Esophagus squamous epithelium (tissue), 5 donors: ENCODE data around the gene CTXND1. TPM values are rescaled to one million over a fixed set of nuclear protein-coding genes. Genes with fewer than 3 reads are reported as not detected.
A peak's percentile ranks its signal among the peaks of the same experiment; 100 is the strongest.

ENCODE experiments used
- DNase-seq: peaks from one replicate; lab custom pipeline; 2025; lab: John Stamatoyannopoulos, UW
- H3K27ac ChIP-seq, 4 donors: fragments of 200-600 bp; sonication (generic); one replicate each; pipeline ENCODE4 v1.5.1; 2016 to 2019; ENCODE audit warnings: mild to moderate bottlenecking in 1 of 4
- H3K27me3 ChIP-seq, 4 donors: fragments of 200-600 bp; sonication (generic); 1 replicate in 3 of 4; 2 replicates in 1 of 4; pipeline versions ENCODE4 v1.5.1 to v1.6.0; 2017 to 2021; ENCODE audit warnings: antibody characterized with exemption in 1 of 4
- H3K36me3 ChIP-seq, 3 donors: fragments of 200-600 bp; sonication (generic); one replicate each; pipeline ENCODE4 v1.5.1; 2016 to 2019
- H3K4me1 ChIP-seq, 3 donors: fragments of 200-600 bp; sonication (generic); one replicate each; pipeline ENCODE4 v1.5.1; 2017 to 2019
- H3K4me3 ChIP-seq, 4 donors: fragments of 200-600 bp; sonication (generic); 1 replicate in 3 of 4; 2 replicates in 1 of 4; pipeline ENCODE4 v1.5.1; 2016 to 2019; ENCODE audit warnings: mild to moderate bottlenecking in 2 of 4, moderate library complexity in 1 of 4
- H3K9me3 ChIP-seq, 3 donors: fragments of 200-600 bp; sonication (generic); one replicate each; pipeline ENCODE4 v1.5.1; 2016 to 2019
- CTCF ChIP-seq, 6 experiments: fragments of 450-650 bp in 4 of 6; fragments of 200-600 bp in 2 of 6; sonication (generic) in 2 of 6; IDR thresholded peaks; one replicate each; pipeline ENCODE4 v1.5.1; 2016 to 2019; ENCODE audit warnings: antibody characterized with exemption in 6 of 6, mild to moderate bottlenecking in 4 of 6, moderate library complexity in 4 of 6
- POLR2A ChIP-seq, 4 donors: fragments of 450-650 bp; IDR thresholded peaks; one replicate each; pipeline ENCODE4 v1.6.1; 2017; ENCODE audit warnings: antibody characterized with exemption in 4 of 4, mild to moderate bottlenecking in 4 of 4, moderate library complexity in 3 of 4
- WGBS, 2 donors: methylation state at CpG; one replicate each; pipeline ENCODE4 v1.1.5; 2018; 5-methylcytosine and 5-hydroxymethylcytosine counted together
- intact Hi-C: fragments of 100-400 bp; cut with DNase I; formaldehyde crosslinking; loops from one replicate; pipeline ENCODE4 v1.15.0; 2022
- total RNA-seq, 4 donors: library from RNA; depleted of rRNA; stranded (reverse); fragments of >200 nt; gene quantifications; one replicate each; pipeline ENCODE4 v1.1.0, GENCODE V29; 2016
- donor health status: DM: yes; HTN: yes; CAD: no.

Gene CTXND1
- total RNA-seq, 4 donors from 2014 or later: not detected

GRCh38 chr15:80202641-80203360 lies 49.2 kb downstream of the CTXND1 start:
- H3K27ac ChIP-seq: peak overlapping the region in 1 of 4 donors; percentile 19
- H3K4me1 ChIP-seq: peaks cover 0 to 17% (median 7%) of the 10 kb centered on the region in 3 donors
- no peak for DNase-seq
- no peak overlapping the region for H3K4me3 ChIP-seq
- H3K27me3 ChIP-seq: peaks cover 0 to 18% (median 0%) of the 10 kb centered on the region in 4 donors
- no peaks in the 10 kb centered on the region for H3K9me3 ChIP-seq
- no peaks in the 10 kb centered on the region for H3K36me3 ChIP-seq
- no peak for TF ChIP-seq CTCF (IDR thresholded peaks at IDR 0.05)
- no peak for TF ChIP-seq POLR2A (IDR thresholded peaks at IDR 0.05)
- 24 to 54% methylated on average over 4 to 8 of the region's 9 CpGs for WGBS, 2 donors
- intact Hi-C loops: no loop called here

- no peak for DNase-seq
- no peaks in the 10 kb centered on the region for H3K9me3 ChIP-seq
- TF ChIP-seq CTCF (IDR thresholded peaks at IDR 0.05) (no peak), POLR2A (IDR thresholded peaks at IDR 0.05) (no peak)
- H3K4me1 ChIP-seq: peaks cover 0 to 17% (median 7%) of the 10 kb centered on the region in 3 donors
- H3K27me3 ChIP-seq: peaks cover 0 to 18% (median 0%) of the 10 kb centered on the region in 4 donors
- no peak overlapping the region for H3K4me3 ChIP-seq
- H3K36me3 ChIP-seq: no peaks in the 10 kb centered on the region
- no peak overlapping the region for H3K27ac ChIP-seq
- WGBS, 2 donors: 83% methylated on average over 1 of the region's 2 CpGs; no CpG with 5 or more reads in 1 of the 2 donors
- intact Hi-C loops: no loop called here
Observed at GRCh38 chr15:80202016-80202315, 50.0 kb downstream of the CTXND1 start.

- Histone ChIP-seq H3K27ac (no peak overlapping the region), H3K4me3 (no peak overlapping the region), H3K9me3 (no peaks in the 10 kb centered on the region), H3K36me3 (no peaks in the 10 kb centered on the region), H3K4me1 (peaks cover 0 to 17% (median 7%) of the 10 kb centered on the region in 3 donors), H3K27me3 (peaks cover 0 to 18% (median 0%) of the 10 kb centered on the region in 4 donors)
- intact Hi-C loops: no loop called here
- TF ChIP-seq CTCF (IDR thresholded peaks at IDR 0.05) (no peak), POLR2A (IDR thresholded peaks at IDR 0.05) (no peak)
- 89 to 100% methylated on average over 5 to 21 of the region's 26 CpGs for WGBS, 2 donors
- no peak for DNase-seq
Observed at GRCh38 chr15:80201256-80202015, 50.6 kb downstream of the CTXND1 start.

GRCh38 chr15:80199869-80200268 lies 52.1 kb downstream of the CTXND1 start:
- peaks cover 0 to 17% (median 7%) of the 10 kb centered on the region in 3 donors for H3K4me1 ChIP-seq
- intact Hi-C loops: no loop called here
- H3K27me3 ChIP-seq: peaks cover 0 to 18% (median 0%) of the 10 kb centered on the region in 4 donors
- H3K36me3 ChIP-seq: no peaks in the 10 kb centered on the region
- no peak overlapping the region for H3K4me3 ChIP-seq
- no peak for DNase-seq
- H3K9me3 ChIP-seq: no peaks in the 10 kb centered on the region
- WGBS, 2 donors: 79 to 95% methylated on average over 3 of the region's 3 CpGs
- no peak for TF ChIP-seq POLR2A (IDR thresholded peaks at IDR 0.05)
- TF ChIP-seq CTCF (IDR thresholded peaks at IDR 0.05): no peak
- no peak overlapping the region for H3K27ac ChIP-seq

DNA sequence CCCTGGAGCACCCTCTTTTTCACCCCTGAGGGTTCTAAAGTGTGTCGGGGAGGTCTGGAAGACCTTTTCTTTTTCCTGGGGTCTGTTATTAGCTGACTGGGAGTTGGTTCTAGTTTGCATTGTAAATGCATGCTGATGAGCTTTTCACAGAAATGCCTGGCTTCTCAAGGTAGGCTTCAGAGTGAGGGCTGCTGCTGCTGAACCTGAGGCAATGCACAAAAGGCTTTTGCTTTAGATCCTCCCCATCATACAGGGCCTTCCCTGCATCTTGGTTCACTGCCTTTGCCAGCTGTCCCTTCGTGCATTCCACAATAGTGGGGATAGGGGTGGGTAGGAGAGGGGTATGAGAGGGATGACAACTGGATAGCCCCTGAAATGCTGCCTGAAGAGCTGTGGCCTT lies 52.6 kb downstream of the CTXND1 start:
- intact Hi-C loops: no loop called here
- WGBS, 2 donors: 86 to 88% methylated on average over 1 to 2 of the region's 2 CpGs
- Histone ChIP-seq H3K4me1 (peaks cover 0 to 17% (median 7%) of the 10 kb centered on the region in 3 donors), H3K36me3 (no peaks in the 10 kb centered on the region), H3K27ac (no peak overlapping the region), H3K27me3 (peaks cover 0 to 18% (median 0%) of the 10 kb centered on the region in 4 donors), H3K4me3 (no peak overlapping the region), H3K9me3 (no peaks in the 10 kb centered on the region)
- no peak for TF ChIP-seq POLR2A (IDR thresholded peaks at IDR 0.05)
- TF ChIP-seq CTCF (IDR thresholded peaks at IDR 0.05): no peak
- DNase-seq: no peak
